Right atrium auricular region (tissue), 2 donors: ENCODE measurements around the gene CIROP. TPM values are rescaled to one million over a fixed set of nuclear protein-coding genes. Genes with fewer than 3 reads are reported as not detected.

Experiments used
- DNase-seq: peaks from one replicate; pipeline ENCODE4 v3.0.0-alpha.2; 2019; ENCODE audit warnings: low spot score
- H3K27ac ChIP-seq, 2 donors: fragments of 200-600 bp; sonication (generic); 1 replicate in 1 of 2; 2 replicates in 1 of 2; pipeline ENCODE4 v1.5.1; 2016 to 2019
- H3K27me3 ChIP-seq, 2 donors: fragments of 200-600 bp; sonication (generic); one replicate each; pipeline versions ENCODE4 v1.5.1 to v1.6.0; 2017 to 2019
- H3K36me3 ChIP-seq: fragments of 200-600 bp; sonication (generic); one replicate; pipeline ENCODE4 v1.5.1; 2016
- H3K4me1 ChIP-seq, 2 donors: fragments of 200-600 bp; sonication (generic); one replicate each; pipeline versions ENCODE4 v1.5.1 to v1.6.0; 2017 to 2019
- H3K4me3 ChIP-seq, 2 donors: fragments of 200-600 bp; sonication (generic); 1 replicate in 1 of 2; 2 replicates in 1 of 2; pipeline ENCODE4 v1.5.1; 2017 to 2019; ENCODE audit warnings: mild to moderate bottlenecking in 1 of 2, moderate library complexity in 1 of 2
- H3K9me3 ChIP-seq, 2 donors: fragments of 200-600 bp; sonication (generic); one replicate each; pipeline ENCODE4 v1.5.1; 2019
- total RNA-seq, 2 donors: library from RNA; depleted of rRNA; stranded (reverse); fragments of >200 nt; gene quantifications; one replicate each; pipeline ENCODE4 v1.1.0, GENCODE V29; 2016
- TF ChIP-seq, protein P1 (sequence below), 2 donors: fragments of 200-600 bp; sonication (generic); IDR thresholded peaks; one replicate each; pipeline ENCODE4 v1.5.1; 2019; ENCODE audit warnings: antibody characterized with exemption in 2 of 2

The CIROP gene
- total RNA-seq, 2 donors from 2014 or later: not detected

DNA sequence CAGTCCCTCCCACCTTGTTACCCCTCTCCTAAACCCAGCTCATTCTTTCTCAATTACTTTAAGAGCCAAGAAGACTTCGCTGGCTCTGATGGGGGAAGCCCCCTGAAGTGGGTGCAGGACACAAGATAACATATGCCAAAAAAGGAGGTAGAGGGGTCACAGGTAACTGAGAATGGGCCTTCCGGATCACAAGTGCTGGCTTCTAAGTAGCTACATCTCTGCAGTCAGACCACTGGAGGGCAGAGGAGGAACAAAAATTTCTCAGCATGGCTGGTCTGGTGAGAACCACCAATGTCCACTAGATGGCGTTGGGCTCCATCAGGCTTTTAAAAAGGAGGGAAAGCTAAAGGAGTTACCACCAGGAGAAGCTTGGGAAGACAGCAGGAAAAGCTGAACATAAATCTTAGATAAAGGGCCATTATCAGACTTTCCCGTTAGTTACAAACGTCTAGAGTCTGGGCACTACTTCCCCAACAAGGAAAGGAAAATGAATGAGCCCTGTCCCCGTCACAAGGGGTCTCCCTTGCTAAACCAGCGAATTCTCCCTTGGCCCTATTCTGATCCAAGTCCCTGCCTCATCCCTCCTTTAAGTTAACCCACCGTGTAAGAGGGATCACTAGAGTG, 35.9 kb downstream of the CIROP start:
- H3K9me3 ChIP-seq: no peaks in the 10 kb centered on the region
- H3K4me3 ChIP-seq: no peak overlapping the region
- no peaks in the 10 kb centered on the region for H3K27me3 ChIP-seq
- peak; percentile 87 for DNase-seq
- TF ChIP-seq, protein P1, sequence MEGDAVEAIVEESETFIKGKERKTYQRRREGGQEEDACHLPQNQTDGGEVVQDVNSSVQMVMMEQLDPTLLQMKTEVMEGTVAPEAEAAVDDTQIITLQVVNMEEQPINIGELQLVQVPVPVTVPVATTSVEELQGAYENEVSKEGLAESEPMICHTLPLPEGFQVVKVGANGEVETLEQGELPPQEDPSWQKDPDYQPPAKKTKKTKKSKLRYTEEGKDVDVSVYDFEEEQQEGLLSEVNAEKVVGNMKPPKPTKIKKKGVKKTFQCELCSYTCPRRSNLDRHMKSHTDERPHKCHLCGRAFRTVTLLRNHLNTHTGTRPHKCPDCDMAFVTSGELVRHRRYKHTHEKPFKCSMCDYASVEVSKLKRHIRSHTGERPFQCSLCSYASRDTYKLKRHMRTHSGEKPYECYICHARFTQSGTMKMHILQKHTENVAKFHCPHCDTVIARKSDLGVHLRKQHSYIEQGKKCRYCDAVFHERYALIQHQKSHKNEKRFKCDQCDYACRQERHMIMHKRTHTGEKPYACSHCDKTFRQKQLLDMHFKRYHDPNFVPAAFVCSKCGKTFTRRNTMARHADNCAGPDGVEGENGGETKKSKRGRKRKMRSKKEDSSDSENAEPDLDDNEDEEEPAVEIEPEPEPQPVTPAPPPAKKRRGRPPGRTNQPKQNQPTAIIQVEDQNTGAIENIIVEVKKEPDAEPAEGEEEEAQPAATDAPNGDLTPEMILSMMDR (IDR thresholded peaks at IDR 0.05): peak; percentile 94 to 98
- peaks cover 64% of the 10 kb centered on the region for H3K36me3 ChIP-seq
- H3K4me1 ChIP-seq: peaks cover 0 to 35% of the 10 kb centered on the region in 2 donors
- no peak overlapping the region for H3K27ac ChIP-seq

DNA sequence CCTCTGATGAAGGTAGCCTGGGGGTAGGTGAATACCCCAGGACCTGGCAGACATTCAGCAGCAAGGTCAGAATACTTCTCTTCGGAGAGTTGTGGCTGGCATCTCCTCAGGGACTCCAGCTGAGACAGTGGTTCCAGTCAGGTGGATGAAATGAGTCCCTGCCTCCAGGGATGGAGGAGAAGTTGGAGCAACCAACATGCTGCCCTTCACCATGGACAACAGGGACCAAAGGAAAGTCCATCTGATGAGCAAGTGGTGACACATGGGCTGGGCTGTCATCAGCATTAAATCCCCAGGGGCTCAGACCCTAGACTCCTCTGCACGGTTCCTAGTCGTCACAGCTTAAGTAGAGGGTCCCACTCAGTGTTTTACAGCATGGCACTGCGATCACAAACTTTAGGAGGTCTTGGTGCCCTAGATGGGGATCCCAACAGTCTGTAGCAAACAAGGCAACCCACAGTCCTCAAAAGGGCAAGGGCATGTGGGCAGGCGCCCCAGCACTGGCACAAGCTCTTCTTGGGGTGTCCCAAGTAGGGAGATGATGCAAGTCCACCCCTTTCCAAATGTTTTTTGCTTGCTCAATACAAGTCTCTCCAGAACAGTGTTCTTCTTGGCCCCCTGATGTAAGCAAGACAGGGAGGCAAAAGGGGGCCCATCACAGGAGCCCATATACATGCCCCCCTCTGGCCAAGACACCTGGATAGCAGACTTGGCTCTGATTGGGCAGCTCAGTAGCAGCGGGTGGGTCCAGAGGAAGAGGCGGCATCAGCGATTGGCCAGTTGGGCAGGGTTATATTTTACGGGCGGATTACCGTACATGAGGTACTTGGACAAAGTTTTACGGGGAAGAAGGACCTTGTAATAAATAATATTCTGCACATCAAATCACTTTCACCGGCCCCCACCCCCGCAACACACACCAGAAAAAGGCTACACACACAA, 36.7 kb downstream of the CIROP start:
- no peak for DNase-seq
- peaks cover 0 to 34% of the 10 kb centered on the region in 2 donors for H3K4me1 ChIP-seq
- no peak overlapping the region for H3K27ac ChIP-seq

DNA sequence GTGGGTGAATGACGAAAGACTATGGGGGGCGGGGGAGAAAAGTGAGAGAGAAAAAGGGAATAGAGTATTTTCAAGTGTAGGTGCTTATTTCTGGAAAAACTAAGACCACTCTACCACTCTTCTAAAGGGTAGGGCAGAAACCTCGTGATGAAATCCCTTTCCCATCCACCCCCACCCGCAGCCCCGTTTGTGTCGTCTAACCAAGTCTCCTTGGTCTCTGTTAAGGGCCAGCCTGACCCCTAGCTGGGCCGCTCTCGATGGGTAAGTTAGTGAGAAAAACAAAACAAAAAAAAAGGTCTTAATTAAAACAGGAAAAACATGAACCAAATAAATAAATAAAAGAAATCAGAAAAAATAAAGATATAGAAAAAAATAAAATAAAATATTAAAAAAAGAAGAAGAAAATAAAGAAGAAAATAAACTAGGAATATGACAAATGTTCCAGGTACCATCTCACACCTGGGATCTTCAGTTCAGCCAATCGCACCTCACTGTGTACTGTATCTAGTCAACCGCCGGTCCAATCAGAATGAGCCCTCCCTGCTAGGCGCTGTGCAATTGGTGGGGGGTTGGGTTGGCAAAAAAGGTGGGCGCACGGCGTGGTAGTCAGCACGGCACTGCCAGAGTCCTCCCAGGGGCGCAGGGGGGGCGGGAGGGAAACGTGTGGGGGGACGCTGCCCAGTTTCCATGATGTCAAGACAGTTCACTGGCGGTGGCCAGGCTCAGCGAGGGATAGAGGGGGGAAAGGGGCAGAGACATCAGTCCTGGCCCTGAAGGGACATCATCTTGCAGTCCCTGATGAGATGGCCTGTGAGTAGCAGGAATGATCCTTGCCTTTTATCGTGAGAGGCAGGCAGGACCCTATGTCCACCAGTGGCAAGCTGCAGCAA, 37.7 kb downstream of the CIROP start:
- no peaks in the 10 kb centered on the region for H3K27me3 ChIP-seq
- H3K27ac ChIP-seq: no peak overlapping the region
- H3K36me3 ChIP-seq: peaks cover 64% of the 10 kb centered on the region
- TF ChIP-seq, protein P1 (IDR thresholded peaks at IDR 0.05): no peak
- peak; percentile 55 for DNase-seq
- H3K4me3 ChIP-seq: no peak overlapping the region
- H3K9me3 ChIP-seq: no peaks in the 10 kb centered on the region
- H3K4me1 ChIP-seq: peaks cover 0 to 32% of the 10 kb centered on the region in 2 donors

More for the DNA sequence above, 36.7 kb downstream of the CIROP start:
- Histone ChIP-seq H3K9me3 (no peaks in the 10 kb centered on the region), H3K4me3 (no peak overlapping the region), H3K36me3 (peaks cover 64% of the 10 kb centered on the region), H3K27me3 (no peaks in the 10 kb centered on the region)
- TF ChIP-seq, protein P1 (IDR thresholded peaks at IDR 0.05): no peak

DNA sequence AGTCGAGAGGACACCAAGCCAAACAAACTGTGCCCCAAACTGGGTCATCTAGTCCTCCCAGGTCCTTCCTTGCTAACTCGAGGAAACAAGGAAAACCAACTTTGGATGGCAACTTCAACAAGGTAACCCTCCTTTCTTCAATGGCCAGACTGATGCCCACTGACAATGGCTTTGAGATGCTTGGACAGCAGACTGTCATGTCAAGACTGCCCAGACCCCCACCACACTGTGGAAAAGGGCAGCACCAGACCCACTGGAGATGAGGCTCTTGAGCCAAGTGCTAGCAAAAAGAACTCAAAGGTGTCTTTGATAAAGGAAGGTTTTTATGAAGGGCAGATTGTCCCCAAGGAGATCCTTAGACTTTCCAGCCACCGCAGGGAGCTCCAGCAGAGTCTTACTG, 38.4 kb downstream of the CIROP start:
- Histone ChIP-seq H3K27ac (no peak overlapping the region), H3K36me3 (peaks cover 70% of the 10 kb centered on the region), H3K4me3 (no peak overlapping the region), H3K4me1 (peaks cover 0 to 30% of the 10 kb centered on the region in 2 donors), H3K27me3 (no peaks in the 10 kb centered on the region), H3K9me3 (no peaks in the 10 kb centered on the region)
- TF ChIP-seq, protein P1 (IDR thresholded peaks at IDR 0.05): no peak
- peak; percentile 50 for DNase-seq

DNA sequence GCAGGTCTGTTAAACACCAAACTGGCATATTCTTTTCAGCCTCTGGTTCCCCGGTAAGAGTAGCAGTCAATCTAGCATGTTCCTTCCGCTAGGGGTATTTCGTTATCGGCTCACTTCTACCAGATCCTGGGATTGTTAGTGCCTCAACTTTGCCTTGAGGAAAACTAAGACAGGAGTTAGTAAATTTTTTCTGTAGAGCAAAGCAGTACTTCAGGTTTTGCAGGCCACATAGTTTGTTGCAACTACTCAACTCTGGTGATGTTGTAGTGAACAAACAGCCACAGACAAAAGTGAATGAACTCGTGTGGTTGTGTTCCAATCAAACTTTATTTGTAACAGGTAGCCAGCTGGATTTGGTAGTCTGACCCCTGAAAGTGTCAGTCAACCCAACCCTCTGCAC, 41.2 kb downstream of the CIROP start:
- Histone ChIP-seq H3K27me3 (no peaks in the 10 kb centered on the region), H3K4me1 (peaks cover 0 to 19% of the 10 kb centered on the region in 2 donors), H3K36me3 (peaks cover 96% of the 10 kb centered on the region), H3K9me3 (no peaks in the 10 kb centered on the region), H3K27ac (no peak overlapping the region), H3K4me3 (no peak overlapping the region)
- DNase-seq: no peak
- TF ChIP-seq, protein P1 (IDR thresholded peaks at IDR 0.05): no peak
